Epithelial cell of esophagus (primary cell): ENCODE data around the gene MRPL14.

Source experiments
- DNase-seq: peaks from one replicate; pipeline ENCODE4 v3.0.0; 2010; ENCODE audit warnings: low read depth
- H3K4me3 ChIP-seq: 2 replicates; pipeline ENCODE4 v1.5.1; 2011; ENCODE audit warnings: mild to moderate bottlenecking, low read length, control low read depth
- TF ChIP-seq, protein P1 (sequence below): IDR thresholded peaks from 2 replicates; pipeline ENCODE4 v1.5.1; 2011; ENCODE audit warnings: low read depth, mild to moderate bottlenecking, low read length, control low read depth, inconsistent platforms; ENCODE audit not compliant: insufficient read depth; ENCODE audit errors: missing control alignments

The MRPL14 gene

DNA sequence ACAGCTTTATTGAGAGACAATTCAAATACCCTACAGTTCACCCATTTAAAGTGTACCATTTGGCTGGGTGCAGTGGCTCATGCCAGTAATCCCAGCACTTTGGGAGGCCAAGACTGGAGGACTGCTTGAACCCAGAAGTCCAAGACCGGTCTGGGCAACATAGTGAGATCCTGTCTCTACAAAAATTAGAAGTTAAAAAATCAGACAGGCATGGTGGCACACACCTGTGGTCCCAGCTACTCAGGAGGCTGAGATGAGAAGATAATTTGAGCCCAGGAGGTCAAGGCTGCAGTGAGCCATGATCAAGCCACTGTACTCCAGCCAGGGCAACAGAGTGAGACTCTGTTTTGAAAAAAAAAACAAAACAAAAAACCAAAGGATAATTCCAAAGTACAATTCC lies 40.3 kb upstream of the MRPL14 start:
- no peak overlapping the region for H3K4me3 ChIP-seq
- DNase-seq = no peak
- TF ChIP-seq, protein P1, sequence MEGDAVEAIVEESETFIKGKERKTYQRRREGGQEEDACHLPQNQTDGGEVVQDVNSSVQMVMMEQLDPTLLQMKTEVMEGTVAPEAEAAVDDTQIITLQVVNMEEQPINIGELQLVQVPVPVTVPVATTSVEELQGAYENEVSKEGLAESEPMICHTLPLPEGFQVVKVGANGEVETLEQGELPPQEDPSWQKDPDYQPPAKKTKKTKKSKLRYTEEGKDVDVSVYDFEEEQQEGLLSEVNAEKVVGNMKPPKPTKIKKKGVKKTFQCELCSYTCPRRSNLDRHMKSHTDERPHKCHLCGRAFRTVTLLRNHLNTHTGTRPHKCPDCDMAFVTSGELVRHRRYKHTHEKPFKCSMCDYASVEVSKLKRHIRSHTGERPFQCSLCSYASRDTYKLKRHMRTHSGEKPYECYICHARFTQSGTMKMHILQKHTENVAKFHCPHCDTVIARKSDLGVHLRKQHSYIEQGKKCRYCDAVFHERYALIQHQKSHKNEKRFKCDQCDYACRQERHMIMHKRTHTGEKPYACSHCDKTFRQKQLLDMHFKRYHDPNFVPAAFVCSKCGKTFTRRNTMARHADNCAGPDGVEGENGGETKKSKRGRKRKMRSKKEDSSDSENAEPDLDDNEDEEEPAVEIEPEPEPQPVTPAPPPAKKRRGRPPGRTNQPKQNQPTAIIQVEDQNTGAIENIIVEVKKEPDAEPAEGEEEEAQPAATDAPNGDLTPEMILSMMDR = no peak

DNA sequence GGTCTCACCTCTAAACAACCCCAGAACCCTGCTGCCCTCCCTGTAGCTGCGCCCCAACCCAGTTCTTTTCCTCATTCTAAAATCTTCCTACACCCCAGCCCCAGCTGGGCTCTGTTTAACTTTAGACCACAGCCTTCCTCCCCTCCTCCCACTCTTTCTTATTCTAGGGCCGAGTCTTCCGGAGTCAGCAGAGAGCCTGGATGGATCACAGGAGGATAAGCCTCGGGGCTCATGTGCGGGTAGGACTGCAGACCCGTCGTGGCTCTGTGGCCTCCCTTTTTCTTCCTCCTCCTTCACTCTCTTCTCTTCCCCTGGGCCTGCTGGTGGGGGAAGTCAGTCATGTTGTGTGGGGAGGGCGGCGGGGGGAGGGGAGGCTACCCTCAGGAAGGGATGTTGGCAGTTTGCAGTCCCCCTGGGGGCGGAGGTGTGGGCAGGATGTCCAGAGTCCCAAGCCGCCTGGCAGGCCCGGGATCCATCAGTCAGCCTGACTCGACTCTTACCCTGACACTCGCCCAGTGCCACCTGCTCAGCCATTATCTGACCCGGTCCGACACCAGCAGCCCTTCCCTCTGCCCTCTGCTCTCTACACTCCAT lies 39.4 kb upstream of the MRPL14 start:
- TF ChIP-seq, protein P1 = no peak
- no peak overlapping the region for H3K4me3 ChIP-seq
- no peak for DNase-seq

DNA sequence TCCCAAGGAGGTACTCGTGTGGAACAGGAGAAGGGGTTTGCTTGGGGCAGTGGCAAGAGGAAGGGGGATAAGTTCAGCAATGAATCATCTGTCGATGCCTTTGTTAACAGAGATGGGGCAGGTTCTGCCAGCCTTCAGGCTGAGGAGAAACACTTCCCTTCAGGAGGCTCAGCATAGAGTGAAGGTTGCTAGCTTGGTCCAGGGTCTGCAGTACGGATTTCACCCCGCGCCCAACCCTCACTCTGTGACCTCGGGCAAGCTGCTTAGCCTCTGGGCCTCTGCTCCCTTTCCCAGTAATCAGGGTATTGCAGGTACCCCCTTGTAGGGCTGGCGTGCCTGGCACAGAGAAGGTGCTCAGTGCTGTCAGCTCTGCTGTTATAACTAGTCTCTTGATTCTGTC lies 38.9 kb upstream of the MRPL14 start:
- TF ChIP-seq, protein P1 = no peak
- no peak overlapping the region for H3K4me3 ChIP-seq
- no peak for DNase-seq

DNA sequence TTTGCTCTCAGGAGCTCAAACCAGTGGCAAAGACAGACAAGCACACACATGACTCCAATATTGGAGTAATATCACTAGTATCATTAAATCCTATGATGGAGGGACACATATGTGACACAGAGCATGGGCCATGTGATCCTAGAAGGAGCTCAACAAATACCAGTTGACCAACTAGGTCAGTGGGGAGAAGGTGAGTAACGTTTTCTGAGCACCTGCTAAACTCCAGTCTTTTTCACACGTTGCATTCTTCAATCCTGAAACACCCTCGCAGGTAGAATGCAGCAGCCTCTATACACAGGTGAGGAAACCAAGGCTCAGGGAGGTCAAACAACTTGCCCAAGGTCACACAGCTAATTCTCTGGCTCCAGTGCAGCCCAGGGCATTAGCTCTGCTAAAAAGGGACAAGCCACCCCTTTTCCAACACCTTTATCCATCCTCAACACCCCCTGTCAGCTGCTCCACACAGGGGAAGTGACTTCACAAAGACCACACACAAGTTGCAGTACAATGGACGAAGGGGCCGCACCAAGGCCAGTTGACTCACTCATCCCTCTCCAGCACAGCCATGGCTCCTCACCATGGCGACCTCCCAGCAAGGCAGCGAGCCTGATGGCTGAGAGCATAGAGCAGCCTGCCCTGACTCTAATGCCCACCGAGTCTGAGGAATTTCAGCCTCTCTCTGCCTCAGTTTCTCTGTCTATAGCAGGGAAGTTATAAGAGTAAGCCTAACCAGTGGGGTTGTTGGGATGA lies 35.8 kb upstream of the MRPL14 start:
- TF ChIP-seq, protein P1 = no peak
- no peak for DNase-seq
- H3K4me3 ChIP-seq = no peak overlapping the region

DNA sequence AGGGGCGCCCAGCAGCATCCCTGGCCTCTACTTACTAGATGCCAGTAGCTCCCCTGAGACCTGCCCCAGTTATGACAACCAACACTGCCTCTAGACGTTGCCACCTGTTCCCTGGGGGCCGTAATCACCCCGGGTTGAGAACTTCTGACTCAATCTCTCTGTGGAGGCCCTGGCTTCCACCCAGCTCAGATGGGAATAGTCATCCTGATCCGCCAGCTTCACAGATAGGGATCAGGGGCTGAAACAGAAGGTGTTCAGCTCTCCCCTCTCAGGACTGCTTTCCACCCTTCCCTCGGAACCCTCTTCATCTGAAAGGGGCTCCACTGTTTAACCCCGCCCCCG lies 34.7 kb upstream of the MRPL14 start:
- no peak overlapping the region for H3K4me3 ChIP-seq
- TF ChIP-seq, protein P1 = no peak
- DNase-seq = peak; percentile 76

DNA sequence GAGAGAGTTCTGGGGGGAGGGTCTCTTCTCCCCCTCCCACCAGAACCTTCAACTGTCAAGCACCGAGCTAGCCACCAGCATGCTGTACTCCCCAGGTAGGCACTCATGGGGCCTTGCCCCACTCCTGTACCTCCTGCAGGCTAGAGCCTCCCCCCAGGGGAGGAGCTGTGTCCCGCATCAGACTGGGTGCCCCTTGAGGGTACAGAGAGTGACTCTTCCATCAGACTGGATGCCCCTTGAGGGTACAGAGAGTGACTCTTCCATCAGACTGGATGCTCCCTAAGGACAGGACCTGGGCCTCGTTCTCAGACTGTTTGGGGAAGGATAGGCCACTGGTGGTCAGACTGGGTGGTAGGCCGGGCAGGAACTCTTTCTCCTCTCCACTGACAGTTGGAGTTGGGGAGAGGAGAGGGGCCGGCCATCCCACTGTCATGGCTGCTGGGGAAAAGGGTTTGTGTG lies 31.5 kb upstream of the MRPL14 start, which contains the start of gene CAPN11:
Gene CAPN11, plus strand, starts transcription at position 51 of the 459 bp plus-strand sequence. Its CDS starts 29 bp downstream, at position 80.
- no peak for DNase-seq
- TF ChIP-seq, protein P1 = no peak
- H3K4me3 ChIP-seq = no peak within 1 kb of the TSS
